COLO668 (cell line): ENCODE results near the gene SLC2A6.

ENCODE experiments used
- DNase-seq: peaks from one replicate; lab custom pipeline; 2025; ENCODE audit not compliant: unreplicated experiment; lab: John Stamatoyannopoulos, UW

The SLC2A6 gene

GRCh38 chr9:133477992-133478850 is 678 bp downstream of the SLC2A6 start:
- peak; percentile 71 for DNase-seq

- no peak for DNase-seq
Observed at GRCh38 chr9:133477461-133477860, 1.4 kb downstream of the SLC2A6 start.

GRCh38 chr9:133476941-133477340 is 2.0 kb downstream of the SLC2A6 start:
- no peak for DNase-seq

- DNase-seq = no peak
Observed at GRCh38 chr9:133476036-133476931, 2.6 kb downstream of the SLC2A6 start.

GRCh38 chr9:133475292-133476012 is 3.4 kb downstream of the SLC2A6 start:
- no peak for DNase-seq

- DNase-seq = no peak
Observed at GRCh38 chr9:133474853-133475252, 4.0 kb downstream of the SLC2A6 start.

- no peak for DNase-seq
Observed at GRCh38 chr9:133474215-133474614, 4.7 kb downstream of the SLC2A6 start.

GRCh38 chr9:133473743-133474142 is 5.2 kb downstream of the SLC2A6 start:
- no peak for DNase-seq

- no peak for DNase-seq
Observed at GRCh38 chr9:133472753-133473378, 6.0 kb downstream of the SLC2A6 start.

- no peak for DNase-seq
Observed at GRCh38 chr9:133472277-133472645, 6.6 kb downstream of the SLC2A6 start.

GRCh38 chr9:133471551-133472276 is 7.2 kb downstream of the SLC2A6 start:
- DNase-seq = no peak

GRCh38 chr9:133470988-133471387 is 7.9 kb downstream of the SLC2A6 start:
- DNase-seq = no peak

- no peak for DNase-seq
Observed at GRCh38 chr9:133470427-133470924, 8.4 kb downstream of the SLC2A6 start.

GRCh38 chr9:133468777-133469421 is 10.0 kb downstream of the SLC2A6 start:
- DNase-seq = no peak

- DNase-seq = no peak
Observed at GRCh38 chr9:133468374-133468773, 10.5 kb downstream of the SLC2A6 start.

- no peak for DNase-seq
Observed at GRCh38 chr9:133467101-133467500, 11.8 kb downstream of the SLC2A6 start.

GRCh38 chr9:133465984-133466383 is 12.9 kb downstream of the SLC2A6 start:
- DNase-seq = no peak

GRCh38 chr9:133464638-133465037 is 14.3 kb downstream of the SLC2A6 start:
- no peak for DNase-seq

GRCh38 chr9:133463864-133464615 is 14.9 kb downstream of the SLC2A6 start:
- no peak for DNase-seq
